Occipital lobe (tissue), 2 donors: ENCODE data around the gene SULT1A1. TPM values are rescaled to one million over a fixed set of nuclear protein-coding genes. Genes with fewer than 3 reads are reported as not detected.
A peak's percentile ranks its signal among the peaks of the same experiment; 100 is the strongest.
"Not testable (repeated sequence)": the region's sequence is repeated elsewhere in the genome, so short reads cannot be mapped to it uniquely, and the experiment has no call there.

ENCODE experiments used
- DNase-seq: peaks from one replicate; lab custom pipeline; 2025; lab: John Stamatoyannopoulos, UW
- total RNA-seq: library from RNA; depleted of rRNA; stranded (reverse); fragments of >200 nt; gene quantifications from one replicate; pipeline ENCODE4 v1.2.3, GENCODE V29; 2014

SULT1A1 gene
- total RNA-seq, 1 donor from 2014 or later: 7.3 TPM

DNA sequence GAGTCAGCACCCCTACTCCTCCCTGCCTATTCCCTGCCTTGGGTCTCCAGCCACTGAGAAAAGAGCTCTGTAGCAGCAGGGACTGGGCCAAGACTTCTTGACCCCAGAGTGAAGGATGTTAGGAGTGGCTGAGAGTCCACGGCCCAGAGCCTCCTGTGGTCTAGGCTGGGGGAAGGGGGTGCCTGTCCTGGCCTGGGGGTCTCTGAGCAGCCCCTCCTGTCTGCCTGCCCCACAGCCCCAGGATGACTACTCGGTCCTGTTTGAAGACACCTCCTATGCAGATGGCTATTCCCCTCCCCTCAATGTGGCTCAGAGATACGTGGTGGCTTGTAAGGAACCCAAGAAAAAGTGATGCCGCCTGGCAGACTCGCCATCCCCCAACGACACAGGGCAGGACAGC lies 18.5 kb downstream of the SULT1A1 start:
- no peak for DNase-seq

DNA sequence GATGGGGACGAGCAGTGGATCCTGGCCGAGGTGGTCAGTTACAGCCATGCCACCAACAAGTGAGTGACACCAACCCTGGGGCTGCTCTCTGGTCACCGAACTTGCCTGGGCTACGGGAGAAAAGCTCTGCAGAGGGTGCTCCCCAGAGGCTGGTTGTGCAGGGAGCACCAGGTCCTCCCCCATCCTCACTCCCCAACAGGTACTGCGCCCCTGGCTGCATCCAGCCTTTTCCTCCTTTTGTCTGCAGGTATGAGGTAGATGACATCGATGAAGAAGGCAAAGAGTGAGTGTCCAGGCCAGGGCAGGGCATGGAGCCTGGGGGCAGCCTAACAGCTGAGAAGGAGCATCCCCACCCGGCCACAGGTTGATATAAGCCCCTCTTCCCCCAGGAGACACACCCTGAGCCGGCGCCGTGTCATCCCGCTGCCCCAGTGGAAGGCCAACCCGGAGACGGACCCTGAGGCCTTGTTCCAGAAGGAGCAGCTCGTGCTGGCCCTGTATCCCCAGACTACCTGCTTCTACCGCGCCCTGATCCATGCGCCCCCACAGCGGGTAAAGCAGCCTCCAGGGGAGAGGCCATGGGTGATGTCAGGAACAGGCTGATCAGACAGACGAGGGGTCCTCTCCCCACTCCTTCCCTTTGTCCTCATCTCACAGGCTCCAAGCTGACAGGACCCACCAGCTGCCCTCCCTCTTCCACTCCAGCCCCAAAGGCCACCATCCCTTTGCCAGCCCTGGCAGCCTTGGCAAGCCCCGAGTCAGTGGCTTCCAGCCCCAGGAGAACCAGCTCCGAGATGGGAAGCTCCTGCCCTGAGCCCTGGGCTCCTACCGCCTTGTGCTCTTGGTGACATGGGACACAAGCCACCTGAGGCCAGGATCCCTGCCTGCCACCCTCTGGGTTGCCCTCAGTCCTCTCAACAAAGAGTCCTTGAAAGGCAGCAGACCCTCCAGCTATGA lies 19.2 kb downstream of the SULT1A1 start:
- DNase-seq: no peak

DNA sequence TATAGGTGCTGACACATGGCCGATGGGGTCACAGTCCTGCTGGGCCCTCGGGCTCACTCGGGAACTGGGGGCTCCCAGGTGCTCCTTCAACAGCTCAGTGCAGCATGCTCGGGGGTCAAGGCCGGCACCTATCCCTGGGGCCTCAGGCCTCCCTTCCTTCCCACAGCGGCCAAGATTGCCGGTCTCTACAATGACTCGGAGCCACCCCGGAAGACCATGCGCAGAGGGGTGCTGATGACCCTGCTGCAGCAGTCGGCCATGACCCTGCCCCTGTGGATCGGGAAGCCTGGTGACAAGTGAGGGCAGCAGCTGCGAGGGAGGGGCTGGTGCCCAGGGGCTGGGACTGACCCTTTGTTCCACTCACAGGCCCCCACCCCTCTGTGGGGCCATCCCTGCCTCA lies 19.9 kb downstream of the SULT1A1 start:
- no peak for DNase-seq

DNA sequence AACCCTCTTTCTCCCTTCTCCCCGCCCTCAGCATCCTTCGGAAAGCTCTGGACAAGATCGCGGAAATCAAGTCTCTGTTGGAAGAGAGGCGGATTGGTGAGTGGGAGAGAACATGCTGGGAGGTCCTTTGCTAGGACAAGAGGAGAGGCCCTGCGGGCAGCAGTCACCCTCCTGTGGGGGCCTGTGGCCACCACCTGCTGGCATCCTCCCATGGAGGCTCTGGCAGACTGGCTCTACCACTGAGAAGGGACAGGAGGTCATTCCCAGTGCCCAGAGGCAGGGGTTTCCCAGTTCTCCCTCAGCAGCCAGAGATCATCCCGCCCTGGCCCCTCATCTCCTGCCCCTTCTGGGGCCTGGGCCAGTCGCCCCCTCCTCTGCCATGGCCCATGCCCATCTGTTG lies 20.8 kb downstream of the SULT1A1 start:
- no peak for DNase-seq

DNA sequence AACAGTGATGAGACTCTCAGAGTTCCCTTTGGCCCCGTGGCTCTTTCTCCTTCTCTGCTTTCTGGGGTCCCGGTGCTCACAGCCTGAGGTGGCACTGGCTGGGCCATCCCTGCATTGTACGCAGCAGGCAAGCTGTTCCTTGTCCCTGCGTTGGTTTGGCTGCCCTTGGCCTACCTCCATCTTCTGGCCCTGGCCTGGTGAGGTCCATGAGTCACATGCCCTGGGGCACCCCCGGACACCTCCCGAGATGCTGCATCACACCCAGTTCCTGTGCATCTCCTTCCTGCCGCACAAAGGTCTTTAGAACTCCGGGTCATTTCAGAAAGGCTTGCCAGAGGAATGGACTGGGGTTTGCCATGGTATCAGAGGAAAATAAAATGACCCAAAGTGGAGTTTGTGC lies 22.5 kb downstream of the SULT1A1 start:
- DNase-seq: no peak

DNA sequence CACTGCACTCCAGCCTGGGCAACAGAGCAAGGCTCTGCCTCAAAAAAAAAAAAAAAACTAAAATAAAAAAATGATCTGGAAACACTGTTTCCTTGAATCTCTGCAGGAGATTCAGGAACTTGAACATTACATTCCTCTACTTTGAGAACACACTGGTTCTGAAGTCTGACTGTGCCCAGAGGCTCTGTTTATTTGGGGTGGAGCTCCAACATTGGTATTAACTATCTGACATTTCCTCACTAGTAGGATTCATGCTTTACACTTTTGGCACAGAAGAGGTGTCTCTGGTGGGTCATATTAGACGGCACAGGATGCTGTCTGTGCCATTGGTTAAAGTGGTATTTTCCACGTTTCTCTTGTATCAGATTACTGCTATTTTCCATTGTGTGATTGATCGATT lies 23.4 kb downstream of the SULT1A1 start:
- DNase-seq: no peak

DNA sequence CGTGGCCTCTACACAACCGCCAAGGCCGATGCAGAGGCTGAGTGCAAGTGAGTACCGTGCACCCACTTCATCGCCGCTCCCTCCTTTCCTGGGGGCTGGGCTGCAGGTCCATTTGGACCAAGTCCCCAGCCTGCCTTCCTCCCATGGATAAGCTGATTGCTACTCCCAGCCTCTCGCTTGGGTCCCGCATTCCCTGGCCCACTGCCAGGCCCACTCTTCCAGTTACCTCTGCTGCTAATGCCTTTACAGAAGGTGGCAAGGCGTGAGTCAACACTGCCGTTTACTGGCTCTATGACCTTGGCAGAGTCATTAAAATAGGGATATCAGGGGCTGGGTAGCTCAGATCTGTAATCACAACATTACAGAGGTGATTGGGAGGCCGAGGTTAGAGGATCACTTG lies 24.2 kb downstream of the SULT1A1 start:
- DNase-seq: no peak

DNA sequence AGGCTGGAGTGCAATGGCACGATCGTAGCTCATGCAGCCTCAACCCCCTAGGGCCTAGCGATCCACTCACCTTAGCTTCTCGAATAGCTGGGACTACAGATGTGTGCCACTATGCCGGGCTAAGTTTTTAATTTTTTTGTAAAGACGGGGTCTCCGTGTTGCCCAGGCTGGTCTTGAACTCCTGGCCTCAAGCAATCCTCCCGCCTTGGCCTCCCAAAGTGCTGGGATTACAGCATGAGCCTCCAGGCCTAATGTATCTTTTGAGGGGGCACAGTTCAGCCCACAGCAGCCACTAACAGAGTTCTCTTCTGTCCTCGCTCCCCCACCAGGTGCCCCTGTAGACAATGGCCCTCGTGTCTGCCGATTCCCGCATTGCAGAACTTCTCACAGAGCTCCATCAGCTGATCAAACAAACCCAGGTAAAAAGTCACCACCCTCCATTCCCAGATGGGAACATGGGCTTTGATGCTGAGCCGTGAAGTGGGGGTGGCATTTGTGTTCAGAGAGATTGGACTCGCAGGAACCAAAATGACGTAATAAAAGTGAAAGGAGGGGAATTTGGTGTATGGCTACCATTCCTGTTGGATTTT lies 29.0 kb downstream of the SULT1A1 start:
- no peak for DNase-seq

DNA sequence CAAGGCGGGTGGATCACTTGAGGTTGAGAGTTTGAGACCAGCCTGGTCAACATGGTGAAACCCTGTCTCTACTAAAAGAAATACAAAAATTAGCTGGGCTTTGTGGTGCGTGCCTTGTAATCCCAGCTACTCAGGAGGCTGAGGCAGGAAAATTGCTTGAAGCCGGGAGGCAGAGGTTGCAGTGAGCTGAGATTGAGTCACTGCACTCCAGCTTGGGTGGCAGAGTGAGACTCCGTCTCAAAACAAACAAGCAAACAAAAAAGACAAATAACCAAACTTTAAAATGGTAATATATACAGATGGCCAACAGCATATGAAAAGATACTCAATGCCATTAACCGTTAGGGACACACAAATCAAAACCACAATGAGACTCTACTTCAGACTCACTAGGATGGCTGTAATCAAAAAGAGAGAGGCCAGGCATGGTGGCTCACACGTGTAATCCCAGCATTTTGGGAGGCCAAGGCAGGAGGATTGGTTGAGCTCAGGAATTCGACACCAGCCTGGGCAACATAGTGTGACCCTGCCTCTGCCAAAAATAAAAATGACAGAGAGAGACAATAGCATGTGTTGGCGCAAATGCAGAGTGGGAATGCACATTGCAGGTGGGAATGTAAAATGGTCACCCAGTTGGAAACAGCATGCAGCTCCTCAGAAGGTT lies 34.3 kb downstream of the SULT1A1 start:
- DNase-seq: no peak

DNA sequence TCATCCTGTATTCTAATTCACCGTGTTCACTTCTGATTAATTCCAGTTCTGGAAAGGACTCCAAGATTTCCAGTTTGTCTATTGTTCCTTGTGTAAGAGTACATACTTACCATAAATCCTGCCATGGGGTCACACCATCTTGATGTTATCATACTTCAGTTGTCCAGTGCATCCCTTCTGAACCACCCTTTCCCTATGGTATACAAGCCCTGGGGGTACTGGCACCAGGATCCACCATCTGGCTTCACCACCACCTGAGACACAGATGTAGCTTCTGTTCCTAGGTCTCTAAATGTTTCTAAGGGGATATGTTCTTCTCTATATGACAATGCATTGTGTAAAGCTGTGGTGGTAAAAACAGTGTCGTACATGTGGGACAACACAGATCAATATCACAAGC lies 34.9 kb downstream of the SULT1A1 start:
- no peak for DNase-seq

DNA sequence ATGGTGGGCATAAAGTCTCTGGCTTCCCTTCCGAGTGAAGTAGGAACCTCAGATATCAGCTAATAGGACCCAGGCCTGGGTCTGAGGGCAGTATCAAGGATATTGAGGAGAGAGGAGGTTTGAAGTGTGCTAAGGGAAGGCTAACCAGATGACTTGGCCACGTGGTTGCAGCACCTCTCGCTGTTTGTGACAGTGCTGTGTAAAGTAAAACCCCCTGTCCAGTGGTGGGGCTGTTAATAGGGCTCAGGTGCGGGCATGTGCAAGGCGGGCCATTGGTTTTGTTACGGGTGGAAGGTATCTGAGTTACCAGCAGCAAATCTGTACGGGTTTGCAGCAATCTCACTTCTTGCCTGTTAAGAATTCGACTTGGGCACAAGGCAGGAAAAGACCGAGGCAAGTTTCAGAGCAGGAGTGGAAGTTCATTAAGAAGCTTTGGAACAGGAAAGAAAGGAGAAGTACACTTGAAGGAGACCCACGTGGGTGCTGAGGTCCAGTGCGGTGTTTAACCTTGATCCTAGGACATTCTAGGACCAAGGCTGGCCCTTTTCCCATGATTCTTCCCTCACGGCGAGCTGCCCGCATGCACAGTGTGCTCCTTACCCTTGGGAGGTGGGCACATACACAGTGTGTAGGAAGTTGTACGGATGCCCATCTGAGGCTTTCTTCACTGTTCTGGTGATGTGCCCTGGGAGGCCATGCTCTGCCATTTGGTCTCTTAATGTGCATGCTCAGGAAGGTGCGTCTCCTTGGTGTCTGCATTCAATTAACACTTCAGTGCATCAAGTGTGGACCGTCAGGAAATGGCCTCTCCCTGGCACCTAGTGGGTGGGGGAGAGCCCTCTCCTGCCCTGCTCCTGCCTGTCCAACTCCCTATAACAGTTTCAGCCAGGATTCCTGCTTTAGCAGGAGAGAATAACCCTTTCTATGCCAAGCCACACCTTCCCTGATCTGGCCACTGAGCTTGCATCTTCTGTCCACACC lies 35.8 kb downstream of the SULT1A1 start:
- DNase-seq: no peak

DNA sequence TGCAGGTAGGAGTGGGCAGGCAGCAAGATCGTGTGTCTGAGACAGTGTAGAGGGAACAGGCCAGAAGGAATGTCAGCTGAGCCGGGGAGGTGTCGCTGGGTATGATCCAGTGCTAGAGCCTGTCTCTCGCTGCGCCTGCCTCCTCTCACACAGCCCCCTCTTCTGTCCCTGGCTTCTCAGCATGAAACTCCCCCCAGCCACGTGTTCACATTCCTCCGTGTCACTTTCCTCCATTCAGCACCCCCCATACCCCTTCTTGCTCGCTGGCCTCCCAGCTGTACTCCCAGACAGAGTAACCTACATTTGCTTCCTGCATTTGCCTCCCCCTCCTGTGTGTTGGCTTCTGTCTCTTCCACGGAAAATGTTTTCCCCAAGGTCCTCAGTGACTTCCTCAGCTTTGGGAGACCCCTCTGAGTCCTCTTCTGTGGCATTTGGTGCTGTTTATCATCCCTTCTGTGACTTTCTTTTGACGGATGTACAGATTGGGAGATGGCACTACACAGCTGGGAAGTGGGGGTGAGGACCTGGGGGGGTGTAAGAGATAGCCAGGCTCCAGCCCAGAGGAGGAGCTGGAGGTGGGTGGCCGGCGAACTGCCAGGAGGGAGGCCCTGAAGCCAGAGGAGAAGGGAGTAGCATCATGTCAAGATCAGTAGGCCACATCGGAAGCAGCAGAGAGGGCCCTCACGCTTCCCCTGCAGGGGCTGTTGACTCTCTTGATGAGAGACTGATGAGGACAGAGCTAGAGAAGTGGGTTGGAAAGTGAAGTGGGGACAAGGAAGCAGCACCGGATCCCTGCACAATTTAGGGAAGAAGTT lies 36.9 kb downstream of the SULT1A1 start:
- peak; percentile 43 for DNase-seq

DNA sequence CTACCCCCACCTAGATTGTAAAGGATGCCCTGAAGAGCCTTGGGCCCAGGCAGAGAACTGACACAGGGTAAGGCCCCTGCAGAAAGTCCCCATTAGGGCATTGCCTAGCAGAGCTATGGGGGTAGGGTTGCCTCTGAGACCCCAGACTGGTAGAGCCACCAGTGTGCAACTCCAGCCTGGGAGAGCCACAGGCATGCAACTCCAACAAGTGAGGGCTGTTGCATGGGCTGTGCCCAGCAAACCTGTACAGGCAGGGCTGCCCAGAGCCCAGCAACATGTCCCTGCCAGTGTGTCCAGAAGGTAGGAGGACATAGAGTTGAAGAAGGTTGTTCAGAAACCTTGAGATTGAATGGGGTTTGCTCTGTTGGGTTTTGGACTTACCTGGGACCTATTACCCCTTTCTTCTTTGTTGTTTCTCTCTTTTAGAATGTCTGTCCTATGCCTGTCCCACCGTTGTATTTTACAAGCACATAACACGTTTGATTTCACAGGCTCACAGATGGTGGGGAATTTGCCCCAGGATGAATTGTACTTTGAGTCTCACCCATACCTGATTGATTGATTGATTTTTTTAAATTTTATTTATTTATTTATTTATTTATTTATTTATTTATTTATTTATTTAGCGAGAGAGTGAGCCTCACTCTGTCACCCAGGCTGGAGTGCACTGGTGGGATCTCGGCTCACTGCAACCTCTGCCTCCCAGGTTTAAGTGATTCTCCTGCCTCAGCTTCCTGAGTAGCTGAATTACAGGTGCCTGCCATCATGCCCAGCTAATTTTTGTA lies 39.7 kb downstream of the SULT1A1 start:
- no peak for DNase-seq

DNA sequence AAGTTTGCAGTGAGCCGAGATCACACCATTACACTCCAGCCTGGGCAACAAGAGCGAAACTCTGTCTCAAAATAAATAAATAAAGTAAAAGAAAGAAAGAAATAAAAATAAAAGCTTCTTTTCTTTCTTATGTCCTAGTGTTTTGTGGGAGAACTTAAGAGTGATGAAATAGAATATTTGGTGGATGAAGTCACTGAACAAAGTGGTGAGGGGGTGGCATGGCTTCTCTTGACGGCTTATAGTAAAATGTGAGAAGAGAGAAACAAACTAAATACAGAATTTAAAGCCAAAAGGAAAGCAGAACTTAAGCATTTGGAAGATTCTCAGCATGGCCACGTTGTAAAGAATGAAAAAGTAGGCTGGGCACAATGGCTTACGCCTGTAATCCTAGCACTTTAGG lies 40.8 kb downstream of the SULT1A1 start:
- no peak for DNase-seq

DNA sequence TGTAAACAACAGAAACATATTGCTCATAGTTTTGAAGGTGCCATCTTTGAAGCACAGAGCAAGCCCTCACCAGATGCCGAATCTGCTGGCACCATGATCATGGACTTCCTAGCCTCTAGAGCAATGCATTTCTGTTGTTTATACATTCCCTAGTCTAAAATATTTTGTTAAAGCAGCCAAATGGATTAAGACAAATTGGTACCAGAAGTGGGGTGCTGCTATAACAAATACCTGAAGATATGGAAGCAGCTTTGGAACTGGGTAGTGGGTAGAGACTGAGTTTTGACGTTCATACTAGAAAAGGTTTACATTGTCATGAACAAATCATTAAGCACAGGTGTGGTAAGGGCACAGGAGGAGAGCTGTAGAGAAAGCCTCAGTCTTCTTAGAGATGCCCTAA lies 42.6 kb downstream of the SULT1A1 start:
- DNase-seq: no peak

DNA sequence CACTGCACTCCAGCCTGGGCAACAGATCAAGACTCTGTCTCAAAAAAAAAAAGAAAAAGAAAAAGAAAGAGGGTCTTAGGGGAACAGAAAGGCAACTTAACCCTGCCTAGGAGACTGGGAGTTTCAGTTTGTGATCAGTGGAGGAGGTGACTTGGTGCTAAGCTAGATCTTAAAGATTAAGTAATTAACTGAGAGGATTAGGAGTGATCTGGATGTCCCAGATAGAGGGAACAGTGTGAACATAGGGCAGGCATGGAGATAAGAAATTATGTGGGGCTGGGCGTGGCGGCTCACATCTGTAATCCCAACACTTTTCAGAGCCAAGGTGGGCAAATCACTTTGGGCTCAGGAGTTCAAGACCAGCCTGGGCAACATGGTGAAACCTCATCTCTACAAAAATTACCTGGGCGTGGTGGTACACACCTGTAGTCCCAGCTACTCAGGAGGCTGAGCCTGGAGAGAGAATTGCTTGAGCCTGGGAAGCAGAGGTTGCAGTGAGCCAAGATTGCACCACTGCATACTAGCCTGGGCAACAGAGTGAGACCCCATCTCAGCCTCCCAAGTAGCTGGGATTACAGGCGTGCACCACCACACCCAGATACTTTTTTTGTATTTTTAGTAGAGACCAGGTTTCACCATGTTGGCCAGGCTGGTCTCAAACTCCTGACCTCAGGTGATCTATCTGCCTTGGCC lies 43.5 kb downstream of the SULT1A1 start:
- DNase-seq: not testable (repeated sequence)

DNA sequence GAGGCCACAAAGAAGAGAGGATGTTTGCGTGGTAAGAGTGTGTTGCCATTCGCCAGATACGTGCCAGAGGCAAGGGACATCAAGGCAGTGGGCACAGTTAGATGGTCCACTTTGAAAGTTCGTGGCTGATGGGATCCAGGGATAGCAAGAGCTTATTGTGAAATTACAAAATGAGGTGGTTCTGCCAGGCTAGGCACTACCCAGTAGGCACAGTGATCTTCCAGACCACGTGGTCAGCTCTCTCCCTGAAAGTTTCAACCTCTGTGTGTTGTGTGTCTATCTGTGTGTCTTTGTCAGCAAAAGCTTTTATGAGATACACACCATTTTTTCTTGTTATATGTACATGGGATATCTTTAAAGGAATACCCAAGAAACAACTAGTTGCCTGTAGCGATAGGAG lies 46.6 kb downstream of the SULT1A1 start:
- DNase-seq: no peak

DNA sequence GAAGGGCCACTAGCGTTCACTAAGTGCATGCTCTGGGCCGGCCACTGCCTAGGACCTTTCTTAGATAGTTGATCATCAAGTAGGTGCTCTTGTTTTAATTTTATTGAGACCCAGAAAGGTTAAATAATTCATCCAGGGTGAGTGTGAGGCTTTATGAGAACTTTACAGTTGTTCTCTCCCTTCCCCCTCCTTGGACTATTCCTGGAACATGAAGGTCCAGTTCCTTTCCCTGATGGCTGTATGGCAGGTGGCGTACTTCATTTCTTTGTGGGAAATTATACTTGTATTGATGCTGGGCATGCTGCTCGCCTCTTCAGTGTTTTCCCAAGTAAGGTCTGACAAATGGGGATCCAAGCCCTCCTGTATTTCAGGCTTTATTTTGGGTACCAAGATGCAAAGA lies 47.6 kb downstream of the SULT1A1 start:
- DNase-seq: no peak
